ENCODE results near the gene TIMP3.

Gene TIMP3

DNA sequence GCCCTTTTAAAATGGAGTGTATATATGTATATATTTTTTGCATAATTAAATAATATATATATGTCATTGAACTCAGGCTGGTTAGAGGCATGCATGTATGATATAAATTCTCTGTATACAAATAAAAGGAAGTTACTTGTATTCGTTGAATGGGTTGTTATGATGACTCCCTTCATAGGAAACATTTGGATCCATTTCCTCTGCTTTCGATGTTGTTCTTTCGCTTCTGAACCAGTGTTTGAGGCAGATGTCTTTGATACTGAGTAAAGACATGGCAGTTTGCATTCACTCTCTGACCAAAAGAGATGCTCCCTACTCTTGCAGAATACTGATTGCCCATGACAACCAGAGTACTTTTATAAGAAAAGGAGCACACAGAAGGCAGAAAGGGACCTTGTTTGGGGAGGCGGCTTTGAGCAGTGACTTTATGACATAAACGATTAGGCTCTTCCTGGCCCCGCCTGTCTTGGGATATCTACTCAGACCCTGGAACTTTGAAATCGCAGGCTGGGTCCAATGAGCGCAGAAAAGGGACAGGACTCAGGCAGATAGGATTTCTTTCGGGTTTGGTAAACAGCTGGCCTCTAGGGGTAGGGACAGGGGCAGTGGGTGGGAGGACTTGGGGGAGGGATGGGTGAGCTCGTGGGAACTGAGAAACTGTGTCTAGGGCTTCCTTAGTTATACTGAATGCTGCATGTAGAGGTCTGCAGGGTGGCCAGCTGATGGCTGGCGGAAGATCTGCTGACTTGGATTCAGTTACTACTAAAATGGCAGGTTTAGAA is 23.2 kb downstream of the TIMP3 start:
- Histone ChIP-seq H3K4me1 (ENCODE audit: insufficient read depth, low read length, poor library complexity, severe bottlenecking) (no peaks in the 10 kb centered on the region), H3K9me3 (ENCODE audit: insufficient read depth, low read depth, low read length) (no peaks in the 10 kb centered on the region), H3K4me3 (ENCODE audit: low read length, poor library complexity, severe bottlenecking) (no peak overlapping the region), H3K79me2 (ENCODE audit: insufficient read depth, low read length) (no peaks in the 10 kb centered on the region), H3K4me2 (ENCODE audit: low read depth, low read length, poor library complexity, severe bottlenecking) (no peak overlapping the region), H3K36me3 (ENCODE audit: insufficient read depth, low read length) (no peaks in the 10 kb centered on the region), H3K9me2 (replicated peaks; ENCODE audit: low read depth, low read length) (no peaks in the 10 kb centered on the region), H4K20me1 (ENCODE audit: insufficient read depth, low read length, poor library complexity, severe bottlenecking) (no peaks in the 10 kb centered on the region), H3K27me3 (ENCODE audit: insufficient read depth, low read length, poor library complexity, severe bottlenecking) (no peaks in the 10 kb centered on the region), H2AFZ (ENCODE audit: low read length) (no peak overlapping the region), H3F3A (ENCODE audit: low read depth) (no peaks in the 10 kb centered on the region), H3K9ac (ENCODE audit: low read depth, low read length, poor library complexity, severe bottlenecking) (no peak overlapping the region)
- TF ChIP-seq, protein P1, sequence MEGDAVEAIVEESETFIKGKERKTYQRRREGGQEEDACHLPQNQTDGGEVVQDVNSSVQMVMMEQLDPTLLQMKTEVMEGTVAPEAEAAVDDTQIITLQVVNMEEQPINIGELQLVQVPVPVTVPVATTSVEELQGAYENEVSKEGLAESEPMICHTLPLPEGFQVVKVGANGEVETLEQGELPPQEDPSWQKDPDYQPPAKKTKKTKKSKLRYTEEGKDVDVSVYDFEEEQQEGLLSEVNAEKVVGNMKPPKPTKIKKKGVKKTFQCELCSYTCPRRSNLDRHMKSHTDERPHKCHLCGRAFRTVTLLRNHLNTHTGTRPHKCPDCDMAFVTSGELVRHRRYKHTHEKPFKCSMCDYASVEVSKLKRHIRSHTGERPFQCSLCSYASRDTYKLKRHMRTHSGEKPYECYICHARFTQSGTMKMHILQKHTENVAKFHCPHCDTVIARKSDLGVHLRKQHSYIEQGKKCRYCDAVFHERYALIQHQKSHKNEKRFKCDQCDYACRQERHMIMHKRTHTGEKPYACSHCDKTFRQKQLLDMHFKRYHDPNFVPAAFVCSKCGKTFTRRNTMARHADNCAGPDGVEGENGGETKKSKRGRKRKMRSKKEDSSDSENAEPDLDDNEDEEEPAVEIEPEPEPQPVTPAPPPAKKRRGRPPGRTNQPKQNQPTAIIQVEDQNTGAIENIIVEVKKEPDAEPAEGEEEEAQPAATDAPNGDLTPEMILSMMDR (conservative IDR thresholded peaks at IDR 0.05; ENCODE audit: low read length), result no peak
- no peak for TF ChIP-seq EZH2phosphoT487 (IDR thresholded peaks at IDR 0.05; ENCODE audit: borderline replicate concordance)

DNA sequence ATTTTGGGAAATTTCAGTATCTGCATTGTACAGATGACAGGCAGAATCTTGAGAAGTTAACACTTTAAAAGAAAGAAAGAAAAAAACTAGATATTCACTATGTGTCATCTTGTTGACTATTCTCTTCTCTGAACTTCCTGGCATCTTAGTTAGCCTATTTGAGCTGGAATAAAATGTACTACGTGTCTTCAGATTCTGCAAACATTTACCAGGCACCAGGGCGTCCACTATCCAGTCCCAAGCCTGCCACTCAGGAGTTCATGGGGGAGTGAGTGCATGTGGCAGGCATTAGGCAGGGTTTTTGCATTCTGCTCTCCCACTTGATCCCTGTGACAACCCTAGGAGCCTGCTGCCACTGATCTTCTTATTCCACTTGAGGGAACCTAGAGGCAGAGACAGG is 25.0 kb downstream of the TIMP3 start:
- H3K27me3 ChIP-seq (ENCODE audit: insufficient read depth, low read length, poor library complexity, severe bottlenecking), result no peaks in the 10 kb centered on the region
- no peaks in the 10 kb centered on the region for H3F3A ChIP-seq (ENCODE audit: low read depth)
- H3K9ac ChIP-seq (ENCODE audit: low read depth, low read length, poor library complexity, severe bottlenecking), result no peak overlapping the region
- no peaks in the 10 kb centered on the region for H4K20me1 ChIP-seq (ENCODE audit: insufficient read depth, low read length, poor library complexity, severe bottlenecking)
- H2AFZ ChIP-seq (ENCODE audit: low read length), result no peak overlapping the region
- no peaks in the 10 kb centered on the region for H3K9me3 ChIP-seq (ENCODE audit: insufficient read depth, low read depth, low read length)
- no peaks in the 10 kb centered on the region for H3K36me3 ChIP-seq (ENCODE audit: insufficient read depth, low read length)
- H3K4me1 ChIP-seq (ENCODE audit: insufficient read depth, low read length, poor library complexity, severe bottlenecking), result no peaks in the 10 kb centered on the region
- no peaks in the 10 kb centered on the region for H3K79me2 ChIP-seq (ENCODE audit: insufficient read depth, low read length)
- TF ChIP-seq, protein P1 (conservative IDR thresholded peaks at IDR 0.05; ENCODE audit: low read length), result no peak
- TF ChIP-seq EZH2phosphoT487 (IDR thresholded peaks at IDR 0.05; ENCODE audit: borderline replicate concordance), result no peak
- no peaks in the 10 kb centered on the region for H3K9me2 ChIP-seq (replicated peaks; ENCODE audit: low read depth, low read length)
- no peak overlapping the region for H3K4me2 ChIP-seq (ENCODE audit: low read depth, low read length, poor library complexity, severe bottlenecking)
- no peak overlapping the region for H3K4me3 ChIP-seq (ENCODE audit: low read length, poor library complexity, severe bottlenecking)

DNA sequence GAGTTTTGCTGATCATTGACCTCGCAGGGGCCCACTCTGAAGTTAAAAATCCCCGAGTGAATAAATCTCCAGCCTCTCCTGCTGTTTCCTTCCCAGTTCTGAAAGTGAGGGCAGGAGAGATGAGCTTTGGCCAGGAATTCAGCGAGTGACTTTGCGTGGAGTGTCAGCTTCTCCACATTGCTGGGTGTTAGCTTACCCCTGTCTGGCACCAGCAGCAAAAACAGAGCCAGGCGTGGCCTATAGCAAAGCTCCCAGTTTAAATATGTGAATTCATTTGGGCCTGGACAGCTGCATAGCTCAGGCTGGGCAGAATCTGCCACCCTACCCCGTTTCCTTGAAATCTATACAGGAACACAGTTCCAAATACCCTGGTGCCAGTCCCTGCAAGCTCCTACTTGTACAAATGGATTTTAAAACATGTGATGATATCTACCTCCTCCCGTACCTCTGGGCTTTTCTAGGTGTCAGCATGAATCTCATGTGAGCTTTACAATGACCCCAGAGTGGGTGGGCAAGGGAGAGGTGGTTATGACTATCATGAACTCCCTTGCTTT is 25.6 kb downstream of the TIMP3 start:
- no peaks in the 10 kb centered on the region for H3K9me3 ChIP-seq (ENCODE audit: insufficient read depth, low read depth, low read length)
- H2AFZ ChIP-seq (ENCODE audit: low read length), result no peak overlapping the region
- no peaks in the 10 kb centered on the region for H4K20me1 ChIP-seq (ENCODE audit: insufficient read depth, low read length, poor library complexity, severe bottlenecking)
- H3K79me2 ChIP-seq (ENCODE audit: insufficient read depth, low read length), result no peaks in the 10 kb centered on the region
- no peaks in the 10 kb centered on the region for H3K9me2 ChIP-seq (replicated peaks; ENCODE audit: low read depth, low read length)
- no peak overlapping the region for H3K9ac ChIP-seq (ENCODE audit: low read depth, low read length, poor library complexity, severe bottlenecking)
- H3K27me3 ChIP-seq (ENCODE audit: insufficient read depth, low read length, poor library complexity, severe bottlenecking), result no peaks in the 10 kb centered on the region
- TF ChIP-seq, protein P1 (conservative IDR thresholded peaks at IDR 0.05; ENCODE audit: low read length), result no peak
- no peak for TF ChIP-seq EZH2phosphoT487 (IDR thresholded peaks at IDR 0.05; ENCODE audit: borderline replicate concordance)
- H3K4me1 ChIP-seq (ENCODE audit: insufficient read depth, low read length, poor library complexity, severe bottlenecking), result no peaks in the 10 kb centered on the region
- H3K36me3 ChIP-seq (ENCODE audit: insufficient read depth, low read length), result no peaks in the 10 kb centered on the region
- H3F3A ChIP-seq (ENCODE audit: low read depth), result no peaks in the 10 kb centered on the region
- H3K4me3 ChIP-seq (ENCODE audit: low read length, poor library complexity, severe bottlenecking), result no peak overlapping the region
- H3K4me2 ChIP-seq (ENCODE audit: low read depth, low read length, poor library complexity, severe bottlenecking), result no peak overlapping the region
